Measurements from ENCODE around the gene GOSR1.
"Not testable (repeated sequence)": the region's sequence is repeated elsewhere in the genome, so short reads cannot be mapped to it uniquely, and the experiment has no call there.

GOSR1 gene

GRCh38 chr17:30575648-30576325 lies 98.6 kb downstream of the GOSR1 start:
- not testable (repeated sequence) for H3K27ac Mint-ChIP-seq; H3K36me3 Mint-ChIP-seq (ENCODE audit: low read depth); H3K4me1 Mint-ChIP-seq (ENCODE audit: low read depth); H3K27me3 Mint-ChIP-seq (ENCODE audit: low read depth); H3K4me3 Mint-ChIP-seq; DNase-seq (ENCODE audit: low spot score); H3K9me3 Mint-ChIP-seq

GRCh38 chr17:30576326-30576861 lies 99.2 kb downstream of the GOSR1 start:
- Mint-ChIP-seq H3K9me3 (no peaks in the 10 kb centered on the region), H3K27me3 (ENCODE audit: low read depth) (no peaks in the 10 kb centered on the region), H3K36me3 (ENCODE audit: low read depth) (no peaks in the 10 kb centered on the region), H3K4me3 (no peak overlapping the region), H3K27ac (no peak overlapping the region), H3K4me1 (ENCODE audit: low read depth) (peaks cover 1% of the 10 kb centered on the region)
- DNase-seq (ENCODE audit: low spot score): no peak

Measured in T-helper 2 cell treated with Interferon-gamma antibody and Interleukin-4, amounts not matched to agents 5 μg/mL and 100 μg/mL, for 36 hours (primary cell).